GM19328 (cell line): ENCODE data around the gene TNS4.

Source experiments
- ATAC-seq: cut with Tn5 transposase; IDR thresholded peaks from one replicate; pipeline ENCODE4 v1.9.1; 2021; ENCODE audit warnings: mild to moderate bottlenecking, moderate library complexity; ENCODE audit not compliant: unreplicated experiment

TNS4 gene

GRCh38 chr17:40496634-40497420 is 4.6 kb downstream of the TNS4 start:
- ATAC-seq = no peak

- ATAC-seq = no peak
Observed at GRCh38 chr17:40496170-40496569, 5.3 kb downstream of the TNS4 start.

- no peak for ATAC-seq
Observed at GRCh38 chr17:40495140-40495539, 6.3 kb downstream of the TNS4 start.

- no peak for ATAC-seq
Observed at GRCh38 chr17:40493697-40494096, 7.7 kb downstream of the TNS4 start.

GRCh38 chr17:40491486-40491885 is 9.9 kb downstream of the TNS4 start:
- ATAC-seq = no peak

- no peak for ATAC-seq
Observed at GRCh38 chr17:40490982-40491381, 10.4 kb downstream of the TNS4 start.

- ATAC-seq = no peak
Observed at GRCh38 chr17:40490289-40490853, 11.1 kb downstream of the TNS4 start.

GRCh38 chr17:40487371-40488020 is 13.9 kb downstream of the TNS4 start:
- ATAC-seq = no peak

- ATAC-seq = no peak
Observed at GRCh38 chr17:40486522-40487370, 14.7 kb downstream of the TNS4 start.

GRCh38 chr17:40485851-40486521 is 15.4 kb downstream of the TNS4 start:
- ATAC-seq = no peak

GRCh38 chr17:40484973-40485530 is 16.4 kb downstream of the TNS4 start:
- no peak for ATAC-seq

GRCh38 chr17:40484285-40484972 is 17.0 kb downstream of the TNS4 start:
- no peak for ATAC-seq

- ATAC-seq = no peak
Observed at GRCh38 chr17:40483679-40484078, 17.7 kb downstream of the TNS4 start.

GRCh38 chr17:40482722-40483121 is 18.7 kb downstream of the TNS4 start:
- no peak for ATAC-seq

- ATAC-seq = no peak
Observed at GRCh38 chr17:40481106-40481505, 20.3 kb downstream of the TNS4 start.

- no peak for ATAC-seq
Observed at GRCh38 chr17:40480501-40481003, 20.9 kb downstream of the TNS4 start.

GRCh38 chr17:40479754-40480480 is 21.5 kb downstream of the TNS4 start:
- no peak for ATAC-seq

- ATAC-seq = no peak
Observed at GRCh38 chr17:40478486-40478885, 22.9 kb downstream of the TNS4 start.

GRCh38 chr17:40477796-40478195 is 23.6 kb downstream of the TNS4 start:
- no peak for ATAC-seq
